Right cardiac atrium (tissue), 5 donors: Measurements from ENCODE around the gene KCNE1. TPM values are rescaled to one million over a fixed set of nuclear protein-coding genes. Genes with fewer than 3 reads are reported as not detected.
"Not testable (repeated sequence)": the region's sequence is repeated elsewhere in the genome, so short reads cannot be mapped to it uniquely, and the experiment has no call there.

ENCODE experiments used
- ATAC-seq, 2 donors: fragments of 200-7000 bp; cut with Tn5 transposase; one replicate each; pipeline versions ENCODE4 v1.8.0 to v1.9.1; 2020; ENCODE audit warnings: moderate library complexity in 2 of 2, mild to moderate bottlenecking in 1 of 2
- DNase-seq, 3 donors: peaks; one replicate each; pipeline ENCODE4 v3.0.0-alpha.2; 2020
- H3K27ac ChIP-seq: one replicate; pipeline ENCODE4 v1.5.1; 2013; ENCODE audit warnings: mild to moderate bottlenecking, low read length, control low read depth, moderate library complexity
- H3K27me3 ChIP-seq: one replicate; pipeline ENCODE4 v1.6.1; 2013; ENCODE audit not compliant: control insufficient read depth, insufficient read depth
- H3K4me1 ChIP-seq: one replicate; pipeline ENCODE4 v1.6.1; 2013; ENCODE audit warnings: low read length; ENCODE audit not compliant: control insufficient read depth, insufficient read depth
- H3K4me3 ChIP-seq: one replicate; pipeline ENCODE4 v1.5.1; 2013; ENCODE audit warnings: low read length, control low read depth
- H3K9me3 ChIP-seq: one replicate; pipeline ENCODE4 v1.6.1; 2013; ENCODE audit warnings: low read length; ENCODE audit not compliant: control insufficient read depth
- WGBS: extraction: QIAGEN DNeasy Blood & Tissue Kit; methylation state at CpG from one replicate; pipeline ENCODE4 v1.1.7; 2013; 5-methylcytosine and 5-hydroxymethylcytosine counted together
- intact Hi-C, 4 donors: fragments of 100-400 bp; cut with DNase I; formaldehyde crosslinking; loops; one replicate each; pipeline versions ENCODE4 v1.11.0 to v1.14.0; 2022 to 2023
- polyA plus RNA-seq: library from polyadenylated mRNA; stranded (reverse); fragments of 200-250 nt; gene quantifications from one replicate; pipeline ENCODE4 v1.2.3, GENCODE V29; 2013
- total RNA-seq, 4 donors: library from RNA; stranded (reverse); fragmentation: NEBNext Ultra II Directional; extraction: Animal tissue kit (Norgen Biotek cat#: 25700); gene quantifications; one replicate each; pipeline ENCODE4 v1.2.1, GENCODE V29; 2021
- donor health status: healthy with polysubstance abuse.
- donor health status: DM: no; HTN: yes; CAD: no.
- donor health status: DM: no; HTN: no; CAD: no.
- donor health status: DM: no; HTN: yes; CAD: no; lungs with severe emphysema.
- donor health status: DM: yes; HTN: yes; CAD: no.

Gene KCNE1
- total and polyA plus RNA-seq, 5 donors: 3.6 to 11.4 (median 8.3) TPM

GRCh38 chr21:34467333-34467732, 44.7 kb downstream of the KCNE1 start:
- ATAC-seq, DNase-seq, H3K9me3 ChIP-seq, H3K4me1 ChIP-seq, H3K27ac ChIP-seq, H3K4me3 ChIP-seq, H3K27me3 ChIP-seq, intact Hi-C loops: not testable (repeated sequence)
- WGBS: no CpG with 5 or more reads among the region's 3 CpGs

GRCh38 chr21:34459426-34459825, 52.6 kb downstream of the KCNE1 start:
- H3K4me1 ChIP-seq, H3K27me3 ChIP-seq, H3K27ac ChIP-seq, H3K4me3 ChIP-seq, intact Hi-C loops, H3K9me3 ChIP-seq, DNase-seq: not testable (repeated sequence)
- peak; percentile 80 to 87 for ATAC-seq
- WGBS: no CpG with 5 or more reads among the region's 36 CpGs

DNA sequence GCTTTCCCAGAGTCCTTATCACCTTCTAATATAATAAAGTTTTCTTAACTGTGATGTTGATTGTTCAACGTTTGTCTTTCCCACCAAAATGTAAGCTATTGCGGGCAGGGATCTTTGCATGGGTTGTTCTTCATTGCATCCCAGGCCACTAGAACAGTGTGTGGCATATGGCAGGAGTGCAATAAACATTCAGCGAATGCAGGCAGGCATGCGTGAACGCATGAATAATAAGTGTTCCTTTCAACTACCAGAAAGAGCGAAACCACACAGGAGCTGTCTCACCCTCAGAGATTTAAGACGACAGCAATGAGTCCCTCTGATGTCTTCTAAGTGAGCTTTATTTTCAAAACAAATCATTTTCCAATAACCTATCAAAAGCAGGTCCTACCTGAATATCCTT, 53.7 kb downstream of the KCNE1 start:
- ATAC-seq, H3K4me1 ChIP-seq, H3K27me3 ChIP-seq, H3K27ac ChIP-seq, intact Hi-C loops, H3K4me3 ChIP-seq, H3K9me3 ChIP-seq, DNase-seq: not testable (repeated sequence)
- no CpG with 5 or more reads among the region's 7 CpGs for WGBS

- H3K4me1 ChIP-seq, H3K9me3 ChIP-seq, H3K27ac ChIP-seq, intact Hi-C loops, ATAC-seq, H3K27me3 ChIP-seq, DNase-seq, H3K4me3 ChIP-seq: not testable (repeated sequence)
- no CpG with 5 or more reads among the region's 6 CpGs for WGBS
Measured at GRCh38 chr21:34456180-34456579, 55.8 kb downstream of the KCNE1 start.

GRCh38 chr21:34455628-34456027, 56.4 kb downstream of the KCNE1 start:
- H3K27ac ChIP-seq, H3K4me1 ChIP-seq, H3K27me3 ChIP-seq, DNase-seq, H3K9me3 ChIP-seq, H3K4me3 ChIP-seq, intact Hi-C loops: not testable (repeated sequence)
- WGBS: no CpG with 5 or more reads among the region's 10 CpGs
- peak; percentile 63 to 78 for ATAC-seq

DNA sequence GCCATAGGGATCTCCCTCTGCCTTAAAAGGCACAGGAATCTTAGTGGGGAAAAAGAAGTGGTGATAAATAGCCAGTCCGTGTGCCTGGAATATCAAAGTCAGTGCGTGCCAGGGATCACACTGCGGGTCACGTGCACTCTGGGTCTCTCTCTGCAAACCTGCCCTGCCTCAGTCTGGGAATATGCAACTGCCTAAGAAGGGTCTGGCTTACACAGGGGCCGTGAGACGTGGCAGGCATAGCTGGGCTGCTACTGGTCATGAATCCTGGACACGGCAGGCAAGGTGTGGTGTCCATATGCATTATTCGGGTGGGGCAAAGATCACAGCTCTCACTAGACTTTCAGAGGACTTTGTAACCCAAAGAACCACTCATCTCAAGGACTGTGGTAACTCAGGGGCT, 65.0 kb downstream of the KCNE1 start:
- WGBS: no CpG with 5 or more reads among the region's 8 CpGs
- H3K4me1 ChIP-seq, H3K9me3 ChIP-seq, H3K27ac ChIP-seq, DNase-seq, H3K4me3 ChIP-seq, H3K27me3 ChIP-seq, intact Hi-C loops: not testable (repeated sequence)
- ATAC-seq: peak; percentile 43 to 50

DNA sequence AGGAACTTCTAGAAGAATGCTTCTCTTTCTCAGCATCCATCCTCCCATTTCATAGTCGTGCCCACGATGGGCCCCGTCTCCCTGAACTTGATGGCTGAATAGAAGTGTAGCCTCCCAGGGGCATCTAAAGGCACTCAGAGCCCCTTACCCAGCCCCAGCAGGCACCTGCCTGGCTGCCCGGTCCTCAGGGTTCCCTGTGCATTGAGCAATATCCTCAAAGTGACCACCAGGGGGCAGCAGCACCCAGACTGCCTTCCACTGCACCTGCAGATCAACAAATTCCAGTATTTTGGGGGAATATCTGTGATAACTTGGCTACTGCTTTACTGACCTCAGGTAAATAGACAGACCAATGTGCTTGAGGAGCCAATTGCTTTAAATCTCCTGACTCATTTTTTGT, 68.5 kb downstream of the KCNE1 start:
- ATAC-seq: peak in 1 of 2 donors; percentile 62
- no CpG with 5 or more reads among the region's 4 CpGs for WGBS

GRCh38 chr21:34429710-34430109, 82.3 kb downstream of the KCNE1 start:
- H3K4me3 ChIP-seq, H3K9me3 ChIP-seq, H3K4me1 ChIP-seq, intact Hi-C loops, DNase-seq, H3K27ac ChIP-seq, H3K27me3 ChIP-seq: not testable (repeated sequence)
- no CpG with 5 or more reads among the region's 5 CpGs for WGBS
- ATAC-seq: peak in 1 of 2 donors; percentile 47

More for the DNA sequence above, 68.5 kb downstream of the KCNE1 start:
- H3K27me3 ChIP-seq, intact Hi-C loops, DNase-seq, H3K9me3 ChIP-seq, H3K27ac ChIP-seq, H3K4me1 ChIP-seq, H3K4me3 ChIP-seq: not testable (repeated sequence)

DNA sequence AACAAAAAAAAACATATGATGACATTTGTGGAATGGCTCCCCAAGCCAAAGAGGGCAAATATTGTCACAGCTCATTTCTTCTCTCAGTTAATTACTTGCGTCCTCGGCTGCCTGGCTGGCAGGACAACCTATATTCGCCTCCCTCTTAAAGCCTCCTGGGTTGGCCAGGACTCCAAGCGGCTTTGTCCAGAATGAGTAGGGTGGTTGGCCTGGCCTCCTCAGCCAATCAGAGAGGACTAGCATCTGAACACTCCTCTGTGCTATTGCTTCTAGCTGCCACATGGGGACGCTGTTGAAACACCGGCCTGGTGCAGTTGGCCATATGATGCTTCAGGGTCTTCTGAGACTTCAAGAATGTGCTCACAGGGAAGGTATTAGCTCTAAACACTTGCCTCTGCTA, 83.6 kb downstream of the KCNE1 start:
- not testable (repeated sequence) for ATAC-seq
- no CpG with 5 or more reads among the region's 6 CpGs for WGBS

DNA sequence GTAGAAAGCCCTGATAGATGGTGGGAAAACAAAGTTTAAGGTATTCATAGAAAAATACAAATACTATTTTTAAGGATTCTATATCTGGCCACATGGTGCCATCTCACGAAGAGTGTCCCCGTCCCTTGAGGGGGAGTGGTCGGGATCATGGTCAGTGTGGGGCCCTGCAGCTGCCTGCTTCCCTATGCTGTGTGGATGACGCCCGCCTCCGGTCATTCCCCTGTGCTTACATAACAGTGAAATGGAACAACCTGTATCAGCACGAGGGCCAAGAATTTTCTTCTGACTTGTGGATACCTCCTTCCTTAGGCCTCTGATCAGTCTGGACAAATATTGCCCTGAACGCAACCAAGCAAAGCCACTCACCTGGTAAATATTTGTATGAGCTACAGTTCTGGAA, 84.7 kb downstream of the KCNE1 start:
- no CpG with 5 or more reads among the region's 8 CpGs for WGBS
- H3K4me3 ChIP-seq: not testable (repeated sequence)

More for the DNA sequence above, 83.6 kb downstream of the KCNE1 start:
- H3K27me3 ChIP-seq, H3K27ac ChIP-seq, H3K4me3 ChIP-seq, DNase-seq, H3K4me1 ChIP-seq, H3K9me3 ChIP-seq, intact Hi-C loops: not testable (repeated sequence)

GRCh38 chr21:34423805-34424204, 88.2 kb downstream of the KCNE1 start, which contains the start of gene SMIM34:
Gene SMIM34, minus strand, starts transcription at chr21:34423951. Its CDS starts 112 bp downstream, at chr21:34423839.
- ATAC-seq, H3K27ac ChIP-seq, H3K4me1 ChIP-seq, intact Hi-C loops, H3K4me3 ChIP-seq, H3K27me3 ChIP-seq, DNase-seq, H3K9me3 ChIP-seq: not testable (repeated sequence)
- WGBS: no CpG with 5 or more reads among the region's 4 CpGs

More for the DNA sequence above, 84.7 kb downstream of the KCNE1 start:
- DNase-seq, H3K4me1 ChIP-seq, intact Hi-C loops, ATAC-seq, H3K27ac ChIP-seq, H3K27me3 ChIP-seq, H3K9me3 ChIP-seq: not testable (repeated sequence)
